ENCODE data around the gene RASSF7. TPM values are rescaled to one million over a fixed set of nuclear protein-coding genes. Genes with fewer than 3 reads are reported as not detected.
"Not testable (repeated sequence)": the region's sequence is repeated elsewhere in the genome, so short reads cannot be mapped to it uniquely, and the experiment has no call there.

The RASSF7 gene
- total RNA-seq, 2 experiments from 2014 or later = 16.8 to 17.3 TPM

DNA sequence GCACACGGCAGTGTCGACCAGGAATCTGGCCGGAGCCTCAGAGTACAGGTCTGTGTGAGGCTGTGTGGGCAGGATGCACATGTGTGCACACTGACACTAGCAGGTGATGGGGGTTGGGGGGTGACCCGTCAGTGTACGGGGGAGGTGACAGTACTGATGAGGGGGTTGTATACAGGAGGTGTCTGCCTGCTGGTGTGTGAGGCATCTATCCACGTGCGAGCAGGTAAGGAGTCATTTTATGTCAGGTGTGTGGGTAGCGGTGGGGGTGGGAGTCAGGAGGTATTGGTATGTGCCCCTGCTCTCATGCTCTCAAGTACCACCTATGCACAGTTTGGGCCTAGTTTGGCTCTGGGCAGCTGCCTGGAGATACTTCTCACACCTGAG lies 11.0 kb downstream of the RASSF7 start:
- POLR2A ChIA-PET = interaction anchor here (1.2 kb wide), 1 partner anchor 8 kb away, joined by 3 read pairs; no protein-coding TSS in a partner anchor
- Mint-ChIP-seq H3K9me3 (no peaks in the 10 kb centered on the region), H3K36me3 (ENCODE audit: low read depth) (peaks cover 11% of the 10 kb centered on the region), H3K4me3 (no peak overlapping the region), H3K27ac (no peak overlapping the region), H3K4me1 (ENCODE audit: low read depth) (peaks cover 13% of the 10 kb centered on the region), H3K27me3 (peaks cover 11% of the 10 kb centered on the region)
- no peak for DNase-seq
- CTCF ChIA-PET = no interaction called here
- no peak for ATAC-seq
- TF ChIP-seq, protein P1, sequence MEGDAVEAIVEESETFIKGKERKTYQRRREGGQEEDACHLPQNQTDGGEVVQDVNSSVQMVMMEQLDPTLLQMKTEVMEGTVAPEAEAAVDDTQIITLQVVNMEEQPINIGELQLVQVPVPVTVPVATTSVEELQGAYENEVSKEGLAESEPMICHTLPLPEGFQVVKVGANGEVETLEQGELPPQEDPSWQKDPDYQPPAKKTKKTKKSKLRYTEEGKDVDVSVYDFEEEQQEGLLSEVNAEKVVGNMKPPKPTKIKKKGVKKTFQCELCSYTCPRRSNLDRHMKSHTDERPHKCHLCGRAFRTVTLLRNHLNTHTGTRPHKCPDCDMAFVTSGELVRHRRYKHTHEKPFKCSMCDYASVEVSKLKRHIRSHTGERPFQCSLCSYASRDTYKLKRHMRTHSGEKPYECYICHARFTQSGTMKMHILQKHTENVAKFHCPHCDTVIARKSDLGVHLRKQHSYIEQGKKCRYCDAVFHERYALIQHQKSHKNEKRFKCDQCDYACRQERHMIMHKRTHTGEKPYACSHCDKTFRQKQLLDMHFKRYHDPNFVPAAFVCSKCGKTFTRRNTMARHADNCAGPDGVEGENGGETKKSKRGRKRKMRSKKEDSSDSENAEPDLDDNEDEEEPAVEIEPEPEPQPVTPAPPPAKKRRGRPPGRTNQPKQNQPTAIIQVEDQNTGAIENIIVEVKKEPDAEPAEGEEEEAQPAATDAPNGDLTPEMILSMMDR (IDR thresholded peaks at IDR 0.05) = no peak
- intact Hi-C loops (cut with micrococcal nuclease) = no loop called here

DNA sequence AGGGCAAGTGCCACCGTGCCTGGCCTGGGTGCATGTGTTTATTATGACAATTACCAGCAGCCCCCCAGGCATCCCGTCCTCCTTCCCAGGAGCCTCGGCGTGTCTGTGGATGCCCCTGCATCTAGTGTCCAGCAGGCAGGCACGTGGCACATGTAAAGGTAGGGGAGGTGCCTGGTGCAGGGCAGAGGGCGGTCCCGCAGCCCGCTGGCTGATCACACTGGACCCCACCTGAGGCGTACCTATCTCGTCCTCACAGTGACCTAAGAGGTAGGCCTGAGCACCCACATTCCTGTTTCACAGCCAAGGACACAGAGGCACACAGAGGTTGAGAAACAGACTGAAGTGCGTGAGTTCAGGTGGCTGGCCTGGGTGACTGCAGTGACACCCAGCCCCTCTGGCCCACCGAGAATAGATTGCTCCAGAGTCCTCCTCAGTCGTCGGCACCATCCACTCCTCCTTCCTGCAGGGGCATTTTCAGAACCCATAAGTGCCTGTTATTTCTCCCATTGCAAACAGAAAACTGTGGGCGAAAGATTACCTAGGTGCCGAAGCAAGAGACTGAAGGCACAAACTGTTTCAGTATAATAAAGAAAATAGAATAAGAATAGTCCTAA lies 12.5 kb downstream of the RASSF7 start:
- no peaks in the 10 kb centered on the region for H3K9me3 Mint-ChIP-seq
- no peak overlapping the region for H3K4me3 Mint-ChIP-seq
- ChIA-PET POLR2A (interaction anchor here (0.6 to 1.2 kb wide), 2 partner anchors 10 to 160 kb away, joined by 3 read pairs; no protein-coding TSS in a partner anchor), CTCF (no interaction called here)
- ATAC-seq (no peak), DNase-seq (no peak)
- H3K27ac Mint-ChIP-seq = no peak overlapping the region
- peaks cover 13% of the 10 kb centered on the region for H3K36me3 Mint-ChIP-seq (ENCODE audit: low read depth)
- intact Hi-C loops (cut with micrococcal nuclease) = no loop called here
- H3K27me3 Mint-ChIP-seq = peaks cover 11% of the 10 kb centered on the region
- peaks cover 20% of the 10 kb centered on the region for H3K4me1 Mint-ChIP-seq (ENCODE audit: low read depth)
- TF ChIP-seq, protein P1 (IDR thresholded peaks at IDR 0.05) = no peak

DNA sequence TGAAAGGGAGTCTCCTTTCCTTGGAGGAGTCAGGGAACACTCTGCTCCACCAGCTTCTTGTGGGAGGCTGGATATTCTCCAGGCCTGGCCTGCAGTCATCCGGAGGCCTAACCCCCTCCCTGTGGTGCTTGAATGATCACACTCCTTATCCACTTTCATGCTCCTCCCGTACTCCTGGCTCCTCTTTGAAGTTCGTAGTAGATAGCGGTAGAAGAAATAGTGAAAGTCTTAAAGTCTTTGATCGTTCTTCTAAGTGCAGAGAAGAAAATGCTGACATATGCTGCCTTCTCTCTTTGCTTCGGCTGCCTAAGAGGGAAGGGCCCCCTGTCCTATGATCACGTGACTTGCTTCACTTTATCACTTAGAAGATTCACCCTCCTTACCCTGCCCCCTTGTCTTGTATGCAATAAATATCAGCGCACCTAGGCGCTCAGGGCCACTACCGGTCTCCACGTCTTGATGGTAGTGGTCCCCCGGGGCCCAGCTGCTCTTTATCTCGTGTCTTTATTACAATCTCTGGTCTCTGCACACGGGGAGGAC lies 13.3 kb downstream of the RASSF7 start:
- peaks cover 11% of the 10 kb centered on the region for H3K27me3 Mint-ChIP-seq
- H3K9me3 Mint-ChIP-seq; CTCF ChIA-PET; ATAC-seq; DNase-seq; intact Hi-C loops (cut with micrococcal nuclease); H3K27ac Mint-ChIP-seq; POLR2A ChIA-PET: not testable (repeated sequence)
- peaks cover 29% of the 10 kb centered on the region for H3K4me1 Mint-ChIP-seq (ENCODE audit: low read depth)
- peaks cover 19% of the 10 kb centered on the region for H3K36me3 Mint-ChIP-seq (ENCODE audit: low read depth)
- peak overlapping the region; percentile 87 for H3K4me3 Mint-ChIP-seq

DNA sequence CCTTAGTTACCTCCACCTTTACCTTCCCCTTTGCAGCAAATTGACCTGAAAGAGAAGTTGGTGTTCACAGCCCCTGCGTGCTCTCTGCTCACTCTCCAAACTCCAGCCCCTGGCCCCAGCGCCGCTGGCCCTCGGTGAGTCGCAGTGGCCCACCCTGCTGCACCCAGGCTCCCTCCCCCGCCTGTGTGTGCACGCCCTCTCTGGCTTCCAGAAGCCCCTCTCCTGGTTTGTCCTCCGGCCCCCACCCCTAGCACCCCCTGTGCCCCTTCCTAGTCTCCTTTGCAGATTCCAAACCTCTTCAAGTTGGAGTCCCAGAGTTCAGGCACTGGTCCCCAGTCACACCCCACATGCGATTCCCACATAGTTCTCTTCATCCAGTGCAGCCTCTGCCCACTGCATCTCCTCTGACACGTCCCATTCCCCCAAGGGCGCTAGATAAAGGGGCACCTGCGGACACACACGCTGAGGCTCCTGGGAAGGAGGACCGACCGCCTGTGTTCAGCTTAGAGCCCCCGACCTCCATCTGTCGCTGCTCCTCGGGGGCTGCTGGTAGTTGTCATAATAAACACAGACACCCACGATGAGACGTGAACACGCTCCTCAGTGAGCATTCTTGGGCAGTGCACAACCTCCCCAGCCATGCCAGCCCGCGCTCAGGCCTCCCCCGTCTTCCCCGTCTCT lies 14.0 kb downstream of the RASSF7 start:
- Mint-ChIP-seq H3K36me3 (ENCODE audit: low read depth) (peaks cover 19% of the 10 kb centered on the region), H3K27me3 (peaks cover 11% of the 10 kb centered on the region), H3K9me3 (no peaks in the 10 kb centered on the region), H3K27ac (peak overlapping the region; percentile 3), H3K4me1 (ENCODE audit: low read depth) (peaks cover 36% of the 10 kb centered on the region), H3K4me3 (peak overlapping the region; percentile 87)
- POLR2A ChIA-PET = interaction anchor here (1.1 to 2.1 kb wide), 7 partner anchors 11 to 39 kb away, joined by 3 to 8 read pairs (median 5); no protein-coding TSS in a partner anchor
- no peak for ATAC-seq
- CTCF ChIA-PET = no interaction called here
- TF ChIP-seq, protein P1 (IDR thresholded peaks at IDR 0.05) = no peak
- no peak for DNase-seq
- intact Hi-C loops (cut with micrococcal nuclease) = no loop called here

DNA sequence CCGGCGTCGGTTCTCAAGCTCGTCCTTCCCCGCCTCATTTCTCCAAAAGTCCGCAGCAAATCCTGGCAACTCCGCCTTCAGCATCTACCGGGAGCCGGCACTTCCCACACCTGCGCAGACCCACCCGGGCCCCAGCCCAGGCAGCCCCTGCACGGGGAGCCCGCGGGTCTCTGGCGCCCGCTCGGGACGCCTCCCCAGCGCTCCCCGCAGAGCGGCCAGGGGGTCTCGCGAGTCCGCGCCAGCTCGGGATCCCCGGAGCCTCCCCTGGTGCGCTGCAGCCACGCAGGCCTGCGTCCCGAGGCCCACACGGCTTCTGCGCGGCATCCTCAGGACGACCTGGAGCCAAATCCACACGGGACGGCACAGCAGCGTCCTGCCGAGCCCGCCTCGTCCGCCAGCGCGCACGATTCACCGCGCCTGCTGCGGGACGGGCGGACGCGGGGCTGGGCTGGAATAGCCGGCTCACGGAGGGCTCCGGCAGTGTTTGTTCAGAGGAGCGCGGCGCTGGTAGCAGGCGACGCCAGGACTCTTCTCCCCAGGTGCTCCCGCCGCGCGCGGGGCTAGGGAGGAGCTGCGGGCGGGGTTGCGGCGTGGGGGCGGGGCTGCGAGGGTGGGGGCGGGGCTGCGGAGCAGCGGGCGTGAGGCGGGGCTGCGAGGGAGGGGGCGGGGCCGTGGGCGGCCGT lies 14.7 kb downstream of the RASSF7 start:
- CTCF ChIA-PET = interaction anchor here (1.0 kb wide), 1 partner anchor 151 kb away, joined by 3 read pairs; no protein-coding TSS in a partner anchor
- H3K27ac Mint-ChIP-seq = peak overlapping the region; percentile 3
- peaks cover 11% of the 10 kb centered on the region for H3K27me3 Mint-ChIP-seq
- peaks cover 19% of the 10 kb centered on the region for H3K36me3 Mint-ChIP-seq (ENCODE audit: low read depth)
- ATAC-seq = peak; percentile 1
- H3K4me1 Mint-ChIP-seq (ENCODE audit: low read depth) = peaks cover 40% of the 10 kb centered on the region
- no peaks in the 10 kb centered on the region for H3K9me3 Mint-ChIP-seq
- POLR2A ChIA-PET = interaction anchor here (0.6 to 2.1 kb wide), 16 partner anchors 9 to 258 kb away, joined by 3 to 8 read pairs (median 4); partner anchors contain the start of genes IRF7 and TMEM80
- intact Hi-C loops (cut with micrococcal nuclease) = no loop called here
- peak overlapping the region; percentile 87 for H3K4me3 Mint-ChIP-seq
- DNase-seq = no peak
- TF ChIP-seq, protein P1 (IDR thresholded peaks at IDR 0.05) = no peak
